ENCODE results near the gene AGTR1.

AGTR1 gene

GRCh38 chr3:148789146-148789545 is 91.4 kb downstream of the AGTR1 start:
- H3K4me3 ChIP-seq (ENCODE audit: control insufficient read depth, low read depth, low read length), result no peak overlapping the region
- TF ChIP-seq, protein P1, sequence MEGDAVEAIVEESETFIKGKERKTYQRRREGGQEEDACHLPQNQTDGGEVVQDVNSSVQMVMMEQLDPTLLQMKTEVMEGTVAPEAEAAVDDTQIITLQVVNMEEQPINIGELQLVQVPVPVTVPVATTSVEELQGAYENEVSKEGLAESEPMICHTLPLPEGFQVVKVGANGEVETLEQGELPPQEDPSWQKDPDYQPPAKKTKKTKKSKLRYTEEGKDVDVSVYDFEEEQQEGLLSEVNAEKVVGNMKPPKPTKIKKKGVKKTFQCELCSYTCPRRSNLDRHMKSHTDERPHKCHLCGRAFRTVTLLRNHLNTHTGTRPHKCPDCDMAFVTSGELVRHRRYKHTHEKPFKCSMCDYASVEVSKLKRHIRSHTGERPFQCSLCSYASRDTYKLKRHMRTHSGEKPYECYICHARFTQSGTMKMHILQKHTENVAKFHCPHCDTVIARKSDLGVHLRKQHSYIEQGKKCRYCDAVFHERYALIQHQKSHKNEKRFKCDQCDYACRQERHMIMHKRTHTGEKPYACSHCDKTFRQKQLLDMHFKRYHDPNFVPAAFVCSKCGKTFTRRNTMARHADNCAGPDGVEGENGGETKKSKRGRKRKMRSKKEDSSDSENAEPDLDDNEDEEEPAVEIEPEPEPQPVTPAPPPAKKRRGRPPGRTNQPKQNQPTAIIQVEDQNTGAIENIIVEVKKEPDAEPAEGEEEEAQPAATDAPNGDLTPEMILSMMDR (conservative IDR thresholded peaks at IDR 0.05; ENCODE audit: control insufficient read depth, insufficient read depth, low read depth, low read length), result no peak
- DNase-seq (ENCODE audit: low read depth), result peak; percentile 85

GRCh38 chr3:148789906-148790305 is 92.2 kb downstream of the AGTR1 start:
- TF ChIP-seq, protein P1 (conservative IDR thresholded peaks at IDR 0.05; ENCODE audit: control insufficient read depth, insufficient read depth, low read depth, low read length), result no peak
- DNase-seq (ENCODE audit: low read depth), result no peak
- no peak overlapping the region for H3K4me3 ChIP-seq (ENCODE audit: control insufficient read depth, low read depth, low read length)

GRCh38 chr3:148790370-148790769 is 92.7 kb downstream of the AGTR1 start:
- DNase-seq (ENCODE audit: low read depth), result no peak
- TF ChIP-seq, protein P1 (conservative IDR thresholded peaks at IDR 0.05; ENCODE audit: control insufficient read depth, insufficient read depth, low read depth, low read length), result no peak
- H3K4me3 ChIP-seq (ENCODE audit: control insufficient read depth, low read depth, low read length), result no peak overlapping the region

DNA sequence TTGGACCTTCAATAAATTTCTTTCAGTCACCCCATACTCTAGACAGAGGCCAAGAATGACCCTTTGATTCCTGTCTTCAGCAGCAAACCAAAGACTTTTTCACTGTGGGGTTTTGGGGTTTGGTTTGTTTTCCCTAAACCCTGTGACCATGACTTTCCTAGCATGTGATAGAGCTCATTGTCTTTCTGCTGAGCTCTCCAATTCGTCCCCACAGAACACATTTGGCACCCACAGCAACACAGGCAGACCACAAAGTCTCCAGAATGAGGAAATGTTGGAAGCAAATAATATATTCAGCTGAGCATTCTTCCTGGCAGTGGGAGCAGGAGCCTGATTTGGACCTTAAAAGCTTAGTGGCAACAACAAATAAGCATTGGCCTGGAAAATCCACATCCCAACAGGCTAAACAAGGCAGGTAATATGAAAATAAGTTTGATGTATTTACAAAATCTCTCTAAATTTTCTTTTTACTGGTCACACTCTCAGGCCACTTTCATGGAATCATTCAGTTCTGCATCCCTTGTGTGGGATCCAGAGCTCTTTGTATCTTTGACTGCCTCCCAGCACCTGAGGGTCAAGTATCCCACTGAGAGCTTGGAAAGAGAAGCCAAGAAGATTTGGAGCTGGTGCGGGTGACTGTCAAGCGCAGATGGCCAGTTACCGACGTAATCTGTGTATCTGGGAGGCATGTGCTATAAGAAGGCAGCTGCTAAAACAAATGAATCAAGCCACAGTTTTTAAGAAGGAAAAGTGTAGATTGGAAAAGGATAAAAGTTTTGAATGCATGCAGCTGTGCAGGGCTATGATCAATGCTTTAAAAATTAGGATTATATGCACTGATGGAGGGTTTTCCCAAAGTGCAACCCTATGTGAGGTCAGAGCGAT is 93.4 kb downstream of the AGTR1 start:
- peak; percentile 46 for DNase-seq (ENCODE audit: low read depth)
- H3K4me3 ChIP-seq (ENCODE audit: control insufficient read depth, low read depth, low read length), result no peak overlapping the region
- TF ChIP-seq, protein P1 (conservative IDR thresholded peaks at IDR 0.05; ENCODE audit: control insufficient read depth, insufficient read depth, low read depth, low read length), result no peak

- DNase-seq (ENCODE audit: low read depth), result no peak
- TF ChIP-seq, protein P1 (conservative IDR thresholded peaks at IDR 0.05; ENCODE audit: control insufficient read depth, insufficient read depth, low read depth, low read length), result no peak
- no peak overlapping the region for H3K4me3 ChIP-seq (ENCODE audit: control insufficient read depth, low read depth, low read length)
Measured at GRCh38 chr3:148791920-148792319, 94.2 kb downstream of the AGTR1 start.

DNA sequence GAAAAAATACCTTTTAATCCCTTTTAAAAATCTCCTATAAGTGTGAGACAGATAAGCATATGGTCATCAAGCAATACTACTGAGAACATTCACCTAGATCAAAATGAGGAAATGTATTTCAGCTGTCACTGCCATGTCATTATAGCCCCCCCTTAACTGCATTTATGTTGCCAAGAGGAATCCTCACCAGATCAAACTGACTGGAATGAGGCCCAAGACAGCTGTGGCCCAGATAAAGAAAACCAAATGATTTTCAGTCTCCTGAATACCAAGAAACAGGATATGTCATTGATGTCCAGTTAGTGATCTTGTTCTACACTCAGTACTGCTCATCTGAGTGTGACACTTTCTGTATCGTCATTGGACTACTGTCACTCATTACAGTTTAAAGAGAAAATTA is 94.8 kb downstream of the AGTR1 start:
- TF ChIP-seq, protein P1 (conservative IDR thresholded peaks at IDR 0.05; ENCODE audit: control insufficient read depth, insufficient read depth, low read depth, low read length), result no peak
- no peak for DNase-seq (ENCODE audit: low read depth)
- no peak overlapping the region for H3K4me3 ChIP-seq (ENCODE audit: control insufficient read depth, low read depth, low read length)
